Measurements from ENCODE around the gene RPL18A. TPM values are rescaled to one million over a fixed set of nuclear protein-coding genes. Genes with fewer than 3 reads are reported as not detected.

Gene RPL18A
- total and polyA plus RNA-seq, 10 of the 15 experiments (the other 5 are each of a cell fraction or from before 2014, with no cell fraction given): 1,181 to 3,774 (median 2,300) TPM

DNA sequence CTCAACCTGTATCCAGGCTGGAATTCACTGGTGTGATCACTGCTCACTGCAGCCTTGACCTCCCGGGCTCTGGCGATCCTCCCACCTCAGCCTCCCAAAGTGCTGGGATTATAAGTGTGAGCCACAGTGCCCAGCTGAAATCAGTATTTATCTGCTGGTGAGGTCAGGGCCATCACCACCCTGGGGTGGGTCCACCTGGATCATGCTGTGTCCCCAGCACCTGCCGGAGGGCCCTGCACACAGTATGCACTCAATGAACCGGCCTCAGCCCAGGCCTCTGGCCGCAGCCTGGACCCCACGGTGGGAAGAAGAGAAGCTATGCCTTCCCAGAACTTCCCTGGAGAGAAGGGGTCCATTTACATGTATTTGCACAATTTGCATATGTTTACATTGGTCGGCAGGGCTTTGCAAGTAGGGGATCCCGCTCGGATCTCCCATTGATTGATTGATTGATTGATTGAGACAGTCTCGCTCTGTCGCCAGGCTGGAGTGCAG, 9.5 kb downstream of the RPL18A start (continued):
- TF ChIP-seq, protein P1, sequence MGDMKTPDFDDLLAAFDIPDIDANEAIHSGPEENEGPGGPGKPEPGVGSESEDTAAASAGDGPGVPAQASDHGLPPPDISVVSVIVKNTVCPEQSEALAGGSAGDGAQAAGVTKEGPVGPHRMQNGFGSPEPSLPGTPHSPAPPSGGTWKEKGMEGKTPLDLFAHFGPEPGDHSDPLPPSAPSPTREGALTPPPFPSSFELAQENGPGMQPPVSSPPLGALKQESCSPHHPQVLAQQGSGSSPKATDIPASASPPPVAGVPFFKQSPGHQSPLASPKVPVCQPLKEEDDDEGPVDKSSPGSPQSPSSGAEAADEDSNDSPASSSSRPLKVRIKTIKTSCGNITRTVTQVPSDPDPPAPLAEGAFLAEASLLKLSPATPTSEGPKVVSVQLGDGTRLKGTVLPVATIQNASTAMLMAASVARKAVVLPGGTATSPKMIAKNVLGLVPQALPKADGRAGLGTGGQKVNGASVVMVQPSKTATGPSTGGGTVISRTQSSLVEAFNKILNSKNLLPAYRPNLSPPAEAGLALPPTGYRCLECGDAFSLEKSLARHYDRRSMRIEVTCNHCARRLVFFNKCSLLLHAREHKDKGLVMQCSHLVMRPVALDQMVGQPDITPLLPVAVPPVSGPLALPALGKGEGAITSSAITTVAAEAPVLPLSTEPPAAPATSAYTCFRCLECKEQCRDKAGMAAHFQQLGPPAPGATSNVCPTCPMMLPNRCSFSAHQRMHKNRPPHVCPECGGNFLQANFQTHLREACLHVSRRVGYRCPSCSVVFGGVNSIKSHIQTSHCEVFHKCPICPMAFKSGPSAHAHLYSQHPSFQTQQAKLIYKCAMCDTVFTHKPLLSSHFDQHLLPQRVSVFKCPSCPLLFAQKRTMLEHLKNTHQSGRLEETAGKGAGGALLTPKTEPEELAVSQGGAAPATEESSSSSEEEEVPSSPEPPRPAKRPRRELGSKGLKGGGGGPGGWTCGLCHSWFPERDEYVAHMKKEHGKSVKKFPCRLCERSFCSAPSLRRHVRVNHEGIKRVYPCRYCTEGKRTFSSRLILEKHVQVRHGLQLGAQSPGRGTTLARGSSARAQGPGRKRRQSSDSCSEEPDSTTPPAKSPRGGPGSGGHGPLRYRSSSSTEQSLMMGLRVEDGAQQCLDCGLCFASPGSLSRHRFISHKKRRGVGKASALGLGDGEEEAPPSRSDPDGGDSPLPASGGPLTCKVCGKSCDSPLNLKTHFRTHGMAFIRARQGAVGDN (IDR thresholded peaks at IDR 0.05): no peak
- TF ChIP-seq, protein P2, sequence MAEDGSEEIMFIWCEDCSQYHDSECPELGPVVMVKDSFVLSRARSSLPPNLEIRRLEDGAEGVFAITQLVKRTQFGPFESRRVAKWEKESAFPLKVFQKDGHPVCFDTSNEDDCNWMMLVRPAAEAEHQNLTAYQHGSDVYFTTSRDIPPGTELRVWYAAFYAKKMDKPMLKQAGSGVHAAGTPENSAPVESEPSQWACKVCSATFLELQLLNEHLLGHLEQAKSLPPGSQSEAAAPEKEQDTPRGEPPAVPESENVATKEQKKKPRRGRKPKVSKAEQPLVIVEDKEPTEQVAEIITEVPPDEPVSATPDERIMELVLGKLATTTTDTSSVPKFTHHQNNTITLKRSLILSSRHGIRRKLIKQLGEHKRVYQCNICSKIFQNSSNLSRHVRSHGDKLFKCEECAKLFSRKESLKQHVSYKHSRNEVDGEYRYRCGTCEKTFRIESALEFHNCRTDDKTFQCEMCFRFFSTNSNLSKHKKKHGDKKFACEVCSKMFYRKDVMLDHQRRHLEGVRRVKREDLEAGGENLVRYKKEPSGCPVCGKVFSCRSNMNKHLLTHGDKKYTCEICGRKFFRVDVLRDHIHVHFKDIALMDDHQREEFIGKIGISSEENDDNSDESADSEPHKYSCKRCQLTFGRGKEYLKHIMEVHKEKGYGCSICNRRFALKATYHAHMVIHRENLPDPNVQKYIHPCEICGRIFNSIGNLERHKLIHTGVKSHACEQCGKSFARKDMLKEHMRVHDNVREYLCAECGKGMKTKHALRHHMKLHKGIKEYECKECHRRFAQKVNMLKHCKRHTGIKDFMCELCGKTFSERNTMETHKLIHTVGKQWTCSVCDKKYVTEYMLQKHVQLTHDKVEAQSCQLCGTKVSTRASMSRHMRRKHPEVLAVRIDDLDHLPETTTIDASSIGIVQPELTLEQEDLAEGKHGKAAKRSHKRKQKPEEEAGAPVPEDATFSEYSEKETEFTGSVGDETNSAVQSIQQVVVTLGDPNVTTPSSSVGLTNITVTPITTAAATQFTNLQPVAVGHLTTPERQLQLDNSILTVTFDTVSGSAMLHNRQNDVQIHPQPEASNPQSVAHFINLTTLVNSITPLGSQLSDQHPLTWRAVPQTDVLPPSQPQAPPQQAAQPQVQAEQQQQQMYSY (CRISPR knock-in tag; IDR thresholded peaks at IDR 0.05): no peak
- no peak for TF ChIP-seq CBX5 (IDR thresholded peaks at IDR 0.05; ENCODE audit: low read depth)
